ENCODE results near the gene CADM1.

- no peak for TF ChIP-seq CTCF (IDR thresholded peaks at IDR 0.05; ENCODE audit: low read depth, low read length)
- no peak for TF ChIP-seq EZH2phosphoT487 (IDR thresholded peaks at IDR 0.05; ENCODE audit: low read depth)
Observed at GRCh38 chr11:115168686-115169085, 335.5 kb downstream of the CADM1 start.

Data from OCI-LY3 (cell line).